ENCODE results near the gene LRRC71.

Gene LRRC71

DNA sequence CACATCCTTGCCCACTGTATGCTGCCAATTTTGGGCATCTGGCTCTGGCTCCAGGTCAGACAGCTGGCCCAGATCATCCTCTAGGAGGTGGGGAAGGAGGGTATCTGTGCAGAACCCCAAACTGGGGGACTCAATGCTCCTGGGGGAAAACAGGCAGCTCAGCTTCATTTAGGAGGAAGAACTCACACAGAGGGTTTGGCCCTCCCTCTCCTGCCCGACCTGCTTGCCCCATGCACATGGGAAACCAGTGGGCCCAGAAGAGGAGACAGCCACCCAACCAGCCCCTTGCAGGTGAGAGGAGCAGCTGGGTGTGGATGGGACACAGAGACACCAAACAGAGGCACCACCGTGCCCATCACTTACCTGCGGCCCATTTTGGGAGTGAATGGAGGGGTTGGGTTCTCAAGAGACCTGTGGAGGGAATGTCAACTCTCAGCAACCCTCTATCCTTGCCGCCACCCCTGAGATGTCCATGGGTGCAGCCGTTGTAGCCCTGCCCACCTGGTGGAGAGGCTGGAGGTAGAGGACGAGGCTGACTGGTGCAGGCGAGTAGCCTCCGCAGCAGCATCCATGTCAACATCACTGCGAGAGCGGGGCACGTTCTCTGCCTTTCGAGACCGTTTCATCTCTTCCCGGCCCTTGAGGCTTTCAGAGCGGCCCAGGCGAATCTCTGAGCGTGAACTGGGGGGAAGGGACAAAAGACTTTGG, 27.5 kb downstream of the LRRC71 start:
- in situ Hi-C loops (cut with HindIII; ENCODE audit: low sequenced_read_pairs): no loop called here
- TF ChIP-seq, protein P1, sequence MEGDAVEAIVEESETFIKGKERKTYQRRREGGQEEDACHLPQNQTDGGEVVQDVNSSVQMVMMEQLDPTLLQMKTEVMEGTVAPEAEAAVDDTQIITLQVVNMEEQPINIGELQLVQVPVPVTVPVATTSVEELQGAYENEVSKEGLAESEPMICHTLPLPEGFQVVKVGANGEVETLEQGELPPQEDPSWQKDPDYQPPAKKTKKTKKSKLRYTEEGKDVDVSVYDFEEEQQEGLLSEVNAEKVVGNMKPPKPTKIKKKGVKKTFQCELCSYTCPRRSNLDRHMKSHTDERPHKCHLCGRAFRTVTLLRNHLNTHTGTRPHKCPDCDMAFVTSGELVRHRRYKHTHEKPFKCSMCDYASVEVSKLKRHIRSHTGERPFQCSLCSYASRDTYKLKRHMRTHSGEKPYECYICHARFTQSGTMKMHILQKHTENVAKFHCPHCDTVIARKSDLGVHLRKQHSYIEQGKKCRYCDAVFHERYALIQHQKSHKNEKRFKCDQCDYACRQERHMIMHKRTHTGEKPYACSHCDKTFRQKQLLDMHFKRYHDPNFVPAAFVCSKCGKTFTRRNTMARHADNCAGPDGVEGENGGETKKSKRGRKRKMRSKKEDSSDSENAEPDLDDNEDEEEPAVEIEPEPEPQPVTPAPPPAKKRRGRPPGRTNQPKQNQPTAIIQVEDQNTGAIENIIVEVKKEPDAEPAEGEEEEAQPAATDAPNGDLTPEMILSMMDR (IDR thresholded peaks at IDR 0.05; ENCODE audit: low read depth, low read length): no peak
- no peak overlapping the region for H3K4me3 ChIP-seq (ENCODE audit: low read depth, low read length)
- DNase-seq (ENCODE audit: low read depth, low spot score): no peak

DNA sequence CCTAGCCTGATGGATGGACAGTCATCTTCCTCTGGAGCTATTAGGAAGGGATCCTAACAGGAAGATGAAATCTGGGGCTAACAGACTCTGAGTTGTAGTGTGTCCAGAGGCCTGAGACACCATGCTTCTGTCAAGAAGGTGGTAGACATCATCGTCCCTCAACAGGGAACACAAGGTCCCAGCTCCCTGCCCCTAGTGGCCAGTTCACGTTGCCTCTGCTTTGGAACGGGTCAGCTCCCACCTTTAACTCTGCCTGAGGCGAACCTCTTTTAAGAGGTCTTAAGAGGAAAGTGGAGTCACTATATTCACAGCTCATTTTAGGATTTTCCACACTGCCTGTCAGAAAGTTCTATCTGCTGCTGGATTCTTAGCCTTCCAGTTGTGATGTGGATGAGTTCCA, 28.3 kb downstream of the LRRC71 start:
- no peak overlapping the region for H3K4me3 ChIP-seq (ENCODE audit: low read depth, low read length)
- TF ChIP-seq, protein P1 (IDR thresholded peaks at IDR 0.05; ENCODE audit: low read depth, low read length): peak; percentile 42
- DNase-seq (ENCODE audit: low read depth, low spot score): no peak
- in situ Hi-C loops (cut with HindIII; ENCODE audit: low sequenced_read_pairs): no loop called here

DNA sequence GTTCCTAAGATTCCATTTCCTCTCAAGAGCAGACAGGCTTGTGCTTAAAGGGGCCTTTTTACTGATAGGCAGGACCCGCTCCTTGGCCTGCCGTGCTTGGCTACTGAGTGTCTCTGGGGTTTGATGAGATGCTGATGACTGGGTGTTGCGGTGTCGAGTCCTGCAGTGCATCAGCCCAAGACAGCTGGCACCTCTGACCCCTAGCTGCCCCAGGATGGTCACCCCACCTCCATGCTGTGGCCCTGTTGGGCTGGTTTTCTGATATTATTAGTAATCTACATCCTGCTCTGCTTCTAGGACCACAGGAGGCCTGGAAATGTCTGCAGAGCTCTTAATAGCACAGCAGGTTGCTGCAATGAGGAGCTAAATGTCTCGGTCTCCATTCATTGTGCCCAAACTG, 28.7 kb downstream of the LRRC71 start:
- TF ChIP-seq, protein P1 (IDR thresholded peaks at IDR 0.05; ENCODE audit: low read depth, low read length): no peak
- H3K4me3 ChIP-seq (ENCODE audit: low read depth, low read length): no peak overlapping the region
- in situ Hi-C loops (cut with HindIII; ENCODE audit: low sequenced_read_pairs): no loop called here
- DNase-seq (ENCODE audit: low read depth, low spot score): no peak

DNA sequence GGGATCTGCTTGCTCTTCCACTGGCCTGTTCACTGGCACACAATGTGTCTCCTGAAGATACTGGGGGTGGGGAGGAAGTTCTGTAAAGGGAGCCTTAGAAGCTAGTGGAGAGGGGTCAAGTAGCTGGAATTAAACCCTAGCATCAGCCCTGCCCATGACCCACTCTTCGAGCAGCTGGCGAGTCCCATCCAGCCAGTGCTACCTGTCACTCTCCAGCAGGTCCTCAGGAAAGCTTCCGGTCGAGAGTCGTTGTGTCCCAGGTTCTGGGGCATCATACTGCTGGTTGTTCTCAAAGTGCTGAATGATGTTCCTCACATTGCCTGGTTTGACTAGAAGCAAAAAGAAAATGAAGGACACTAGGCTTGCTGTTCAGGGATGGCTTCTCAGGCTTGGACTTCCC, 30.9 kb downstream of the LRRC71 start:
- no peak for DNase-seq (ENCODE audit: low read depth, low spot score)
- in situ Hi-C loops (cut with HindIII; ENCODE audit: low sequenced_read_pairs): no loop called here
- no peak overlapping the region for H3K4me3 ChIP-seq (ENCODE audit: low read depth, low read length)
- TF ChIP-seq, protein P1 (IDR thresholded peaks at IDR 0.05; ENCODE audit: low read depth, low read length): no peak

DNA sequence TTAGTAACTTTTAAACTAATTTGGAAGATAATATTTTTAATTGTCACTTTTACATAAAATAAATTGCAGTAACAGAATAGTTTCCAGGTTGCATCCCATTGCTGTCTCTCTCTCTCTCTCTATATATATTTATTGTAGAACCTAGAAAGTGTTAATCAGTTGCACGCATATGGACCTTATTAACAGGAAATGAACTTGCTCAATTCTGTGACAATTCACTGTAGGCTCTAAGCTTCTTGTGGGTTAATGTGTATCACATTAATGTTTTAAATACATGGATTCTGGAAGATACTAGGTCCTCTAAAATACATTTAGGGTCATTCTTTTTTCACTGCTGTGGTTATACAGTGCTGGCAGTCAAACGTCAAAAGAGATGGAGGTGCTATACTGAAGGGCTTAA, 33.1 kb downstream of the LRRC71 start:
- in situ Hi-C loops (cut with HindIII; ENCODE audit: low sequenced_read_pairs): no loop called here
- no peak overlapping the region for H3K4me3 ChIP-seq (ENCODE audit: low read depth, low read length)
- DNase-seq (ENCODE audit: low read depth, low spot score): no peak
- TF ChIP-seq, protein P1 (IDR thresholded peaks at IDR 0.05; ENCODE audit: low read depth, low read length): no peak

DNA sequence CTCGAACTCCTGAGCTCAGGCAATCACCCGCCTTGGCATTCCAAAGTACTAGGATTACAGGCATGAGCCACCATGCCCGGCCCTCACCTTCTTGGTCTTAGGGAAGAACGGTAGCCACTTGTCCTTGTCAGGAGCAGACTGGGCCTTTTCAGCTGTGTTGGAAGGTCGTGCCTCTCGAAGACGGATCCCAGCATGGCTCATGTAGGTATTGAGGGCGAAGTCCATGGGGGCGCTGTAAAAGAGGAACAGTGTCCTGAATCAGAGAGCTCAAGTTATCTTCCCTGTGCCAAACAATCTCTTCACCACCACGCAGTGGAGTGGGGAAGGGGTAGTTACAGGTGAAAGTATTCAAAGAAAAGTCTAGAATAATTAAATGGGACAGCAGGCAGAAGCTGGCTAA, 35.9 kb downstream of the LRRC71 start:
- in situ Hi-C loops (cut with HindIII; ENCODE audit: low sequenced_read_pairs): no loop called here
- TF ChIP-seq, protein P1 (IDR thresholded peaks at IDR 0.05; ENCODE audit: low read depth, low read length): no peak
- no peak overlapping the region for H3K4me3 ChIP-seq (ENCODE audit: low read depth, low read length)
- no peak for DNase-seq (ENCODE audit: low read depth, low spot score)
